ENCODE results near the gene GTPBP2.

- TF ChIP-seq EZH2 (IDR thresholded peaks at IDR 0.05; ENCODE audit: borderline replicate concordance, insufficient read depth, low read depth, low read length, poor library complexity, severe bottlenecking), result no peak
- TF ChIP-seq CTCF (IDR thresholded peaks at IDR 0.05), result no peak
Measured at GRCh38 chr6:43621836-43622180, 7.3 kb downstream of the GTPBP2 start.
